Endothelial cell of umbilical vein (primary cell): ENCODE data around the gene CD79B. TPM values are rescaled to one million over a fixed set of nuclear protein-coding genes. Genes with fewer than 3 reads are reported as not detected.

Experiments
- BruUV-seq: library from RNA; stranded (reverse); fragments of 400-500 nt; replicated peaks from 2 replicates; lab custom pipeline; 2021; lab: Mats Ljungman, UMichigan
- CTCF ChIA-PET: fragments of 300-600, 350-600 bp; sonication (Branson Sonifier 250); formaldehyde crosslinking; loops from one replicate; lab custom pipeline; 2021; ENCODE audit warnings: antibody characterized with exemption, inconsistent platforms; lab: Charles Lee
- POLR2A ChIA-PET: fragments of 300-600, 350-600 bp; sonication (Branson Sonifier 250); formaldehyde crosslinking; loops from one replicate; lab custom pipeline; 2021; ENCODE audit warnings: antibody characterized with exemption, inconsistent platforms; lab: Charles Lee
- DNase-seq: peaks from one replicate; pipeline ENCODE4 v3.0.0-alpha.2; 2011; ENCODE audit warnings: low read depth, low spot score
- FAIRE-seq: peaks from 2 replicates; lab custom pipeline; 2011; peaks lifted over from hg19 to GRCh38; lab: Jason Lieb, UNC
- H2AFZ ChIP-seq: 2 replicates; pipeline ENCODE4 v1.6.0; 2012; ENCODE audit warnings: low read depth, low read length, control low read depth, inconsistent platforms
- H3K27ac ChIP-seq: 2 replicates; pipeline ENCODE4 v1.5.1; 2011; ENCODE audit warnings: low read depth, mild to moderate bottlenecking, control low read depth, low read length, moderate library complexity; ENCODE audit not compliant: insufficient read depth
- H3K27me3 ChIP-seq, 2 experiments: 2 replicates each; pipeline versions ENCODE4 v1.6.0 to v1.6.1; 2011; ENCODE audit warnings: low read length in 2 of 2, mixed read lengths in 1 of 2; ENCODE audit not compliant: control insufficient read depth in 2 of 2, insufficient read depth in 2 of 2
- H3K36me3 ChIP-seq, 2 experiments: 2 replicates in 1 of 2; 3 replicates in 1 of 2; pipeline ENCODE4 v1.5.1; 2011; ENCODE audit warnings: low read length in 2 of 2, mild to moderate bottlenecking in 1 of 2, moderate library complexity in 1 of 2; ENCODE audit not compliant: control insufficient read depth in 2 of 2, insufficient read depth in 2 of 2; ENCODE audit errors: extremely low read depth in 1 of 2
- H3K4me1 ChIP-seq: 3 replicates; pipeline ENCODE4 v1.5.1; 2011; ENCODE audit warnings: mild to moderate bottlenecking, low read length; ENCODE audit not compliant: control insufficient read depth, insufficient read depth; ENCODE audit errors: extremely low read depth
- H3K4me2 ChIP-seq: 2 replicates; pipeline ENCODE4 v1.6.1; 2011; ENCODE audit warnings: low read length, control low read depth, mixed read lengths; ENCODE audit not compliant: insufficient read depth
- H3K4me3 ChIP-seq, 3 experiments: fragments of 200-600 bp in 1 of 3; sonication (generic), shearing (Covaris generic) in 1 of 3; replicated peaks in 1 of 3; 2 replicates each; pipeline ENCODE4 v1.5.1; 2011 to 2016; ENCODE audit warnings: control low read depth in 3 of 3, low read length in 3 of 3, mild to moderate bottlenecking in 2 of 3, inconsistent platforms in 1 of 3, low read depth in 1 of 3, moderate library complexity in 1 of 3; ENCODE audit not compliant: insufficient read depth in 1 of 3
- H3K79me2 ChIP-seq: 2 replicates; pipeline ENCODE4 v1.6.0; 2012; ENCODE audit warnings: low read length, inconsistent platforms; ENCODE audit not compliant: control insufficient read depth, insufficient read depth
- H3K9ac ChIP-seq: replicated peaks from 2 replicates; pipeline ENCODE3; 2011; ENCODE audit warnings: low read length, control low read depth; ENCODE audit not compliant: insufficient read depth; ENCODE audit errors: extremely low read depth
- H3K9me1 ChIP-seq: replicated peaks from 3 replicates; pipeline ENCODE4 v1.6.0; 2011; ENCODE audit warnings: mild to moderate bottlenecking, low read length; ENCODE audit not compliant: control insufficient read depth, insufficient read depth; ENCODE audit errors: extremely low read depth
- H3K9me3 ChIP-seq: replicated peaks from 2 replicates; pipeline ENCODE4 v1.5.1; 2012; ENCODE audit warnings: low read length, inconsistent platforms; ENCODE audit not compliant: control insufficient read depth, insufficient read depth
- H4K20me1 ChIP-seq: replicated peaks from 2 replicates; pipeline ENCODE3; 2011; ENCODE audit warnings: mild to moderate bottlenecking, low read length; ENCODE audit not compliant: control insufficient read depth, insufficient read depth; ENCODE audit errors: extremely low read depth
- EZH2 ChIP-seq: IDR thresholded peaks from 2 replicates; pipeline ENCODE4 v1.6.1; 2012; ENCODE audit warnings: borderline replicate concordance, low read depth, mild to moderate bottlenecking, moderate library complexity, low read length, inconsistent platforms; ENCODE audit not compliant: severe bottlenecking
- FOS ChIP-seq: IDR thresholded peaks from 2 replicates; pipeline ENCODE4 v1.6.1; 2011; ENCODE audit warnings: mild to moderate bottlenecking, low read length, moderate library complexity, borderline replicate concordance; ENCODE audit not compliant: insufficient read depth
- GATA2 ChIP-seq: IDR thresholded peaks from 2 replicates; pipeline ENCODE4 v1.7.0; 2011; ENCODE audit warnings: low read depth, mild to moderate bottlenecking, moderate library complexity, mixed read lengths, low read length; ENCODE audit not compliant: insufficient read length, insufficient read depth
- JUN ChIP-seq: IDR thresholded peaks from 2 replicates; pipeline ENCODE4 v1.6.1; 2011; ENCODE audit warnings: borderline replicate concordance, low read depth; ENCODE audit not compliant: insufficient read length, insufficient read depth
- MYC ChIP-seq: IDR thresholded peaks from one replicate; pipeline ENCODE4 v1.6.1; 2011; ENCODE audit warnings: mild to moderate bottlenecking, low read depth, low read length
- POLR2A ChIP-seq: IDR thresholded peaks from 2 replicates; pipeline ENCODE4 v1.6.1; 2012; ENCODE audit warnings: low read depth, mild to moderate bottlenecking, control low read depth, low read length
- POLR2AphosphoS5 ChIP-seq: IDR thresholded peaks from 2 replicates; pipeline ENCODE4 v1.6.1; 2012; ENCODE audit warnings: low read depth, mild to moderate bottlenecking, control low read depth, low read length, moderate library complexity; ENCODE audit not compliant: insufficient read depth
- dilution Hi-C: fragments of 300-500 bp; cut with MboI; formaldehyde crosslinking; loops from one replicate; pipeline ENCODE4 v1.15.0; 2019; ENCODE audit warnings: low sequenced_read_pairs; ENCODE audit not compliant: extremely low pct_ligation_motif_present
- intact Hi-C: fragments of 100-400 bp; cut with micrococcal nuclease; formaldehyde crosslinking; loops from one replicate; pipeline ENCODE4 v1.10.0; 2022
- polyA plus RNA-seq, 4 experiments: library from polyadenylated mRNA; depleted of rRNA in 3 of 4; stranded (reverse) in 3 of 4; unstranded in 1 of 4; fragments of >200 nt; gene quantifications; 2 replicates each; pipeline versions ENCODE4 v1.2.1 to v1.2.3, GENCODE V29; 2011 to 2012; ENCODE audit warnings: missing spikeins in 1 of 4
- total RNA-seq: library from RNA; stranded (reverse); gene quantifications from 2 replicates; pipeline ENCODE4 v1.2.3, GENCODE V29; 2021
- TF ChIP-seq, protein P1 (sequence below), 2 donors: IDR thresholded peaks; 1 replicate in 1 of 2; 2 replicates in 1 of 2; pipeline ENCODE4 v1.5.1; 2011; ENCODE audit warnings: low read length in 2 of 2, mild to moderate bottlenecking in 2 of 2, moderate library complexity in 2 of 2, control low read depth in 1 of 2, inconsistent platforms in 1 of 2, low read depth in 1 of 2; ENCODE audit not compliant: insufficient read depth in 1 of 2; ENCODE audit errors: extremely low read depth in 1 of 2
- TF ChIP-seq, protein P2 (sequence below): IDR thresholded peaks from 2 replicates; pipeline ENCODE4 v1.6.1; 2011; ENCODE audit not compliant: insufficient read depth, insufficient read length

CD79B gene
- total and polyA plus RNA-seq, 2 donors (not counting 3 experiments of a cell fraction or from before 2014, with no cell fraction given) = 2.1 to 3.9 TPM

DNA sequence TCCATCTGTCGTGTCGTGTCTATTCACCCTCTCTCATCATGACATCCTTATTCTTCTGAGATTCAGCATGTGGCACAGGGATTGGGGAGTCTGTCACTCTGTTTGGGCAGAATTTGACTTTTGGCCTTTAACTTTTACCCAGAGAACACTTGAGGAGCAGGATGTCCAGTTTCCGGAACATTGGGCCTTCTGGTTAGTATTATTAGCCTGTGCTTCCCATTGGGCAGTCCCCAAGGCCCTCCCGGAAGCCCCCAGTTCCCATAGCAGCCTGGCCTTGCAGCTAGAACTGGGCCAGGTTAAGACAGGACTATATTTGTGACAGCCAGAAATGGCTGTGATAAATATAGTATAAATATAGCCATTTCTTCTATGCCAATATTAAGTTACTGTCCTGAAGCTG is 31.0 kb upstream of the CD79B start:
- BruUV-seq = no TSS peak

DNA sequence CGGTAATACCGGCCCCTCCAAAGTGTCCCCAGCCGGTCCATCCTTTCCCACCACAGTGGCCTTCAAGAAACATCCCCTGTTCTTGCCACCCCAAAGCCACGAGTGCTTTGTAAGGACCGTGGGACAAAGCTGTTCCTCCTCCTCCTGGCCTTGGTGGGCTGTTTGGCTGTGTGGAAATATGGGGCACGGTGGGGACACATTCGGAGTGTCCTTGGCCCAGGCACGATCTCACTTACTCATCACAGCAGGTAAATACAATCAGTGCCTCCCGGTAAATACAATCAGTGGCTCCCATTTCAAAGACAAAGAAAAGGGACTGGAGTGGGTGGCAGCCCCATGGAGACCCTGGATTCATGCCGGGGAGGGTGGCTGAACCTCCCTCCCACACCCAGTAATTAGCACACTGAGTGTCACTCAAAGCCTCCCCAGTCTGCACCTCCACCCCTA is 30.2 kb upstream of the CD79B start:
- ChIA-PET POLR2A (no interaction called here), CTCF (interaction anchor here (1.1 to 1.4 kb wide), 3 partner anchors 16 to 43 kb away, joined by 4 to 11 read pairs (median 4); no protein-coding TSS in a partner anchor)
- Histone ChIP-seq H2AFZ (no peak overlapping the region), H3K9me3 (no peaks in the 10 kb centered on the region), H4K20me1 (no peaks in the 10 kb centered on the region), H3K79me2 (no peaks in the 10 kb centered on the region), H3K27me3 (no peaks in the 10 kb centered on the region), H3K4me3 (no peak overlapping the region), H3K9ac (no peak overlapping the region), H3K36me3 (no peaks in the 10 kb centered on the region), H3K4me2 (no peak overlapping the region), H3K9me1 (no peaks in the 10 kb centered on the region), H3K27ac (no peak overlapping the region), H3K4me1 (no peaks in the 10 kb centered on the region)
- DNase-seq (no peak), FAIRE-seq (no peak)
- TF ChIP-seq MYC = no peak
- TF ChIP-seq EZH2 = no peak
- TF ChIP-seq, protein P1, sequence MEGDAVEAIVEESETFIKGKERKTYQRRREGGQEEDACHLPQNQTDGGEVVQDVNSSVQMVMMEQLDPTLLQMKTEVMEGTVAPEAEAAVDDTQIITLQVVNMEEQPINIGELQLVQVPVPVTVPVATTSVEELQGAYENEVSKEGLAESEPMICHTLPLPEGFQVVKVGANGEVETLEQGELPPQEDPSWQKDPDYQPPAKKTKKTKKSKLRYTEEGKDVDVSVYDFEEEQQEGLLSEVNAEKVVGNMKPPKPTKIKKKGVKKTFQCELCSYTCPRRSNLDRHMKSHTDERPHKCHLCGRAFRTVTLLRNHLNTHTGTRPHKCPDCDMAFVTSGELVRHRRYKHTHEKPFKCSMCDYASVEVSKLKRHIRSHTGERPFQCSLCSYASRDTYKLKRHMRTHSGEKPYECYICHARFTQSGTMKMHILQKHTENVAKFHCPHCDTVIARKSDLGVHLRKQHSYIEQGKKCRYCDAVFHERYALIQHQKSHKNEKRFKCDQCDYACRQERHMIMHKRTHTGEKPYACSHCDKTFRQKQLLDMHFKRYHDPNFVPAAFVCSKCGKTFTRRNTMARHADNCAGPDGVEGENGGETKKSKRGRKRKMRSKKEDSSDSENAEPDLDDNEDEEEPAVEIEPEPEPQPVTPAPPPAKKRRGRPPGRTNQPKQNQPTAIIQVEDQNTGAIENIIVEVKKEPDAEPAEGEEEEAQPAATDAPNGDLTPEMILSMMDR (IDR thresholded peaks at IDR 0.05; ENCODE audit: extremely low read depth in 1 of 2, insufficient read depth in 1 of 2, low read depth in 1 of 2, low read length in 2 of 2) = no peak
- no peak for TF ChIP-seq GATA2
- TF ChIP-seq, protein P2, sequence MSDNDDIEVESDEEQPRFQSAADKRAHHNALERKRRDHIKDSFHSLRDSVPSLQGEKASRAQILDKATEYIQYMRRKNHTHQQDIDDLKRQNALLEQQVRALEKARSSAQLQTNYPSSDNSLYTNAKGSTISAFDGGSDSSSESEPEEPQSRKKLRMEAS = no peak
- no peak for TF ChIP-seq POLR2A
- no peak for TF ChIP-seq JUN
- TF ChIP-seq POLR2AphosphoS5 = no peak
- TF ChIP-seq FOS = no peak
- dilution Hi-C loops = no loop called here
- intact Hi-C loops = no loop called here
- no TSS peak for BruUV-seq

More for the DNA sequence above, 31.0 kb upstream of the CD79B start:
- H3K79me2 ChIP-seq = no peaks in the 10 kb centered on the region
- H4K20me1 ChIP-seq = no peaks in the 10 kb centered on the region
- H3K9me1 ChIP-seq = no peaks in the 10 kb centered on the region
- no peaks in the 10 kb centered on the region for H3K27me3 ChIP-seq
- DNase-seq = no peak
- no peak overlapping the region for H2AFZ ChIP-seq
- TF ChIP-seq POLR2AphosphoS5 (no peak), JUN (no peak)
- no peak for FAIRE-seq
- ChIA-PET CTCF (no interaction called here), POLR2A (no interaction called here)
- H3K9ac ChIP-seq = no peak overlapping the region
- H3K4me3 ChIP-seq = no peak overlapping the region
- dilution Hi-C loops (no loop called here), intact Hi-C loops (no loop called here)
- no peaks in the 10 kb centered on the region for H3K4me1 ChIP-seq
- no peaks in the 10 kb centered on the region for H3K9me3 ChIP-seq
- no peaks in the 10 kb centered on the region for H3K36me3 ChIP-seq
- no peak overlapping the region for H3K4me2 ChIP-seq
- no peak overlapping the region for H3K27ac ChIP-seq
